HG02642 (cell line): ENCODE results near the gene SERGEF.

Experiments
- ATAC-seq: cut with Tn5 transposase; IDR thresholded peaks from one replicate; pipeline ENCODE4 v1.9.1; 2021; ENCODE audit warnings: mild to moderate bottlenecking; ENCODE audit not compliant: unreplicated experiment, poor library complexity

Gene SERGEF

GRCh38 chr11:17794981-17795380, 217.9 kb downstream of the SERGEF start:
- no peak for ATAC-seq

- no peak for ATAC-seq
Observed at GRCh38 chr11:17793642-17794170, 219.1 kb downstream of the SERGEF start.

GRCh38 chr11:17792161-17792560, 220.7 kb downstream of the SERGEF start:
- no peak for ATAC-seq

- no peak for ATAC-seq
Observed at GRCh38 chr11:17791144-17791543, 221.7 kb downstream of the SERGEF start.

GRCh38 chr11:17790453-17790852, 222.4 kb downstream of the SERGEF start:
- no peak for ATAC-seq

GRCh38 chr11:17788084-17788483, 224.8 kb downstream of the SERGEF start:
- no peak for ATAC-seq

GRCh38 chr11:17786824-17787525, 225.9 kb downstream of the SERGEF start:
- no peak for ATAC-seq

- no peak for ATAC-seq
Observed at GRCh38 chr11:17783878-17784277, 229.0 kb downstream of the SERGEF start.

- no peak for ATAC-seq
Observed at GRCh38 chr11:17782603-17783337, 230.1 kb downstream of the SERGEF start.

- ATAC-seq: no peak
Observed at GRCh38 chr11:17782145-17782544, 230.7 kb downstream of the SERGEF start.

GRCh38 chr11:17781626-17782025, 231.2 kb downstream of the SERGEF start:
- ATAC-seq: no peak

GRCh38 chr11:17781221-17781620, 231.6 kb downstream of the SERGEF start:
- ATAC-seq: no peak

GRCh38 chr11:17780668-17781067, 232.2 kb downstream of the SERGEF start:
- ATAC-seq: no peak

GRCh38 chr11:17779861-17780594, 232.8 kb downstream of the SERGEF start:
- ATAC-seq: no peak

GRCh38 chr11:17778956-17779860, 233.6 kb downstream of the SERGEF start:
- ATAC-seq: no peak

GRCh38 chr11:17778352-17778751, 234.5 kb downstream of the SERGEF start:
- no peak for ATAC-seq

- ATAC-seq: no peak
Observed at GRCh38 chr11:17777738-17778091, 235.1 kb downstream of the SERGEF start.

- no peak for ATAC-seq
Observed at GRCh38 chr11:17777086-17777737, 235.6 kb downstream of the SERGEF start.

GRCh38 chr11:17776212-17776875, 236.5 kb downstream of the SERGEF start:
- no peak for ATAC-seq
